Skeletal muscle tissue (tissue), 4 donors: ENCODE data around the gene UCKL1. TPM values are rescaled to one million over a fixed set of nuclear protein-coding genes. Genes with fewer than 3 reads are reported as not detected.

Experiments
- H3K27ac ChIP-seq: one replicate; pipeline ENCODE4 v1.7.0; 2013; ENCODE audit warnings: mild to moderate bottlenecking, low read depth, low read length, inconsistent platforms
- H3K27me3 ChIP-seq, 3 donors: one replicate each; pipeline ENCODE4 v1.7.0; 2013; ENCODE audit warnings: low read length in 3 of 3; ENCODE audit not compliant: control insufficient read depth in 3 of 3, insufficient read depth in 3 of 3
- H3K36me3 ChIP-seq, 3 donors: one replicate each; pipeline ENCODE4 v1.7.0; 2013; ENCODE audit warnings: low read length in 3 of 3; ENCODE audit not compliant: control insufficient read depth in 3 of 3, insufficient read depth in 3 of 3
- H3K4me1 ChIP-seq, 3 donors: one replicate each; pipeline ENCODE4 v1.7.0; 2013; ENCODE audit warnings: low read length in 3 of 3, mild to moderate bottlenecking in 3 of 3; ENCODE audit not compliant: control insufficient read depth in 3 of 3, insufficient read depth in 3 of 3
- H3K4me3 ChIP-seq, 3 donors: one replicate each; pipeline ENCODE4 v1.7.0; 2013; ENCODE audit warnings: low read length in 3 of 3
- H3K9ac ChIP-seq, 3 donors: one replicate each; pipeline ENCODE4 v1.7.0; 2013; ENCODE audit warnings: low read length in 3 of 3, mild to moderate bottlenecking in 3 of 3, moderate library complexity in 2 of 3, low read depth in 1 of 3
- H3K9me3 ChIP-seq, 3 donors: one replicate each; pipeline ENCODE4 v1.7.0; 2013; ENCODE audit warnings: low read length in 3 of 3; ENCODE audit not compliant: control insufficient read depth in 3 of 3
- total RNA-seq: library from RNA; depleted of rRNA; stranded (reverse); fragments of >200 nt; gene quantifications from one replicate; pipeline ENCODE4 v1.2.3, GENCODE V29; 2014
- donor health status: Osteomylitis.

Gene UCKL1
- total RNA-seq, 1 donor from 2014 or later, result 15.7 TPM

- Histone ChIP-seq H3K4me3 (no peak overlapping the region), H3K9ac (peak overlapping the region in 1 of 3 donors; percentile 33), H3K9me3 (no peaks in the 10 kb centered on the region), H3K36me3 (peaks cover 48 to 62% (median 49%) of the 10 kb centered on the region in 3 donors), H3K4me1 (peaks cover 36 to 55% (median 39%) of the 10 kb centered on the region in 3 donors), H3K27me3 (no peaks in the 10 kb centered on the region), H3K27ac (no peak overlapping the region)
These were observed 12.5 kb downstream of the UCKL1 start for GRCh38 chr20:63943808-63944077.

DNA sequence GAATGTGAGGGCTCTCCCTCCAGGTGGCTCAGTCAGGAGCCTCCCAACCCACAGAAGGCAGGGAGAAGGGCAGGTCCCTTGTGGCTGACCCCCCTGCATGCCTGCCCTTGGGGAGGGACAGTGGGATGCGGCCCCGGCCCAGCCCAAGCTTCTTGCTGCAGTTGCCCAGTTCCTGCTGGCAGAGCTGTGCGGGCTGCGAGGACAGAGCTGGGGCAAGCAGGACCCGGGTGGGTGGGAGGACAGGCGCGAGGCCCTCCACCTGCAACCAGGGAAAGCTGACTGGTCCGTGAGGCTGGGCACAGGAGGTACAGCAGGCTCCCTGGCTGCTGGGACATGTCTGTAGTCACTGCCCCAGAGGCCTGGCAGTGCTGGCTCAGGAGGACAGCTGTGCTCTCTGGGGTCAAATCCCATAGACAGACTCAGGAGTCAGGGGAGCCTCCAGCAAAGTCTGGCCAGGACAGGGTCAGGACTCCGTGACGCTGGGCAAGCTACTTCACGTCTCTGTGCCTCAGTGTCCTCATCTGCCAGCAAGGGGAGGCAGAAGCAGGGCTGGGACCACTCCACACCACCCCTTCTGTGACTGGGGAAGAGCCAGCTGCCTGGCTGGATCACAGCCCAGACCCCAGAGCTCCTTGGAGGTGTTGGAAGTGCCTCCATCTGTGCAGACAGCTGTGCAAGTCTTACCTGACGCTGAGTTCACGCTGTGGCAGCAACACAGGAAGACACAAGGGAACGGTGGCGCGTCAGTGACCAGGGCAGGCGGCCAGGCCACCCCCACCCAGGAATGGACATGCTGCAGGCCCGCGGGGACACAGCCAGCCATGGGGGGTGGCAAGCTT lies 13.0 kb downstream of the UCKL1 start:
- Histone ChIP-seq H3K4me1 (peaks cover 31 to 50% (median 33%) of the 10 kb centered on the region in 3 donors), H3K9ac (peak overlapping the region in 1 of 3 donors; percentile 33), H3K9me3 (no peaks in the 10 kb centered on the region), H3K27me3 (no peaks in the 10 kb centered on the region), H3K27ac (peak overlapping the region; percentile 44), H3K4me3 (no peak overlapping the region), H3K36me3 (peaks cover 49 to 64% (median 49%) of the 10 kb centered on the region in 3 donors)

DNA sequence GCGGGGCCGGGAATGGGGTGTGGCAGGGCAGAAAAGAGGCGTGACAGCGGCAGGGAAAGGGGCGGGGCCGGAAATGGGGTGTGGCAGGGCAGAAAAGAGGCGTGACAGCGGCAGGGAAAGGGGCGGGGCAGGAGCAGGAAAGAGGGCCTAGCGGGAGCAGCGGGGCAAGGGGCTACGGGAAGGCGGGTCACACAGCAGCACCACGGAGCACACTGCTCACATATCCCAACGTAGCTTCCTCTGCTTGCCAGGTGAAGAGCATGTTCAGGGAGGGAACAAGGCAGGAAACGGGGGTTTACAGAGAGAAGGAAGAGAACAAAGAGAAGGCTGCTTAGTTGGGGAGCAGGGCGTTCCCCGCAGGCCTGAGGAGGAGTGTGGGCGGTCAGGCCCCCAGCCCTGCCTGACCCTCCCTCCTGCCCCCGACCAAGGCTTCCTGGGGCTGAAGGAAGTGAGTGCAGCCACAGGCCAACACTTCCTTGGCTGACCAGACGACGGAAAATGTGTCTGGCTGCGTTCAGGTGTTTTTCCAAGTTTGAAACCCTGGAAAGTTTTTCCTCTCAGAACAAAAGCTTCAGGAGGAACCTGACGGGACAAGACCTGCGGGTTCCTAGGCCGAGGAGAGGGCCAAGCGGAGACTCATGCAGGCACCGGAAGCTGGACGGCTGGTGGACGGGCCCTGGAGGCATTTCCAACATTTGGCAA lies 13.8 kb downstream of the UCKL1 start:
- H3K4me1 ChIP-seq, result peaks cover 23 to 46% (median 25%) of the 10 kb centered on the region in 3 donors
- no peaks in the 10 kb centered on the region for H3K27me3 ChIP-seq
- H3K9ac ChIP-seq, result peak overlapping the region in 1 of 3 donors; percentile 45
- H3K4me3 ChIP-seq, result no peak overlapping the region
- H3K36me3 ChIP-seq, result peaks cover 49 to 64% (median 49%) of the 10 kb centered on the region in 3 donors
- no peaks in the 10 kb centered on the region for H3K9me3 ChIP-seq
- H3K27ac ChIP-seq, result peak overlapping the region; percentile 44

DNA sequence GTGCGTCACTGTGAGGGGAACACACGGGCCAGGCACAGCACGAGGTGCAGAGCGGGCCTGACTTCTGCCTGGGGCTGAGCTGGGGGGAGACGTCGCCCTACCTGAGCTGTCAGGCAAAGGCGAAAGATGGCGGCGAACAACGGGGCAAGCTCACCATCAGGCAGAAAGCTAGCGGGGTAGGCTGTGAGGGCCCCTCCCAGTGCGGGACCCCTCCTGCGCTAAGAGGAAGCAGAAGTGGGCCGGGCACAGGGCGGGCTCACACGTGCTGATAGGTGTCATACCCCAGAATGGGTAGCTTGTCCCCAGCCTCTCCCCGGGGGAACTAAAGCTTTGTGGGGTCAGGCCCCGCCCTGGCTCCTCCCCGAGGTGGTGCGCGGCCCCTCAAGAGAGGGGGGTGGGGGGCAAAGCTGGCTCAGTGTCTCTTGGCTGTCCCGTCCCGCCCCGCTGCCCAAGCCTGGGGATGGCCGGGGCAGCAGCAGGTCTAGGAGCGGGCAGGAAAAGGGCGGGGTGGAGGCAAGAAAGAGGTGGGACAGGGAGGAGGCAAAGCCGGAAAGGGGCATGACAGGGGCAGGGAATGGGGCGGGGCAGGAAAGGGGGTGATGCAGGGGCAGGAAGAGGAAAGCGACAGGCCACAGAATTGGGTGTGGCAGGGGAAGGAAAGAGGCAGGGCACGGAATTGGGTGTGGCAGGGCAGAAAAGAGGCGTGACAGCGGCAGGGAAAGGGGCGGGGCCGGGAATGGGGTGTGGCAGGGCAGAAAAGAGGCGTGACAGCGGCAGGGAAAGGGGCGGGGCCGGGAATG lies 14.7 kb downstream of the UCKL1 start:
- Histone ChIP-seq H3K9me3 (no peaks in the 10 kb centered on the region), H3K4me3 (no peak overlapping the region), H3K4me1 (peaks cover 17 to 37% (median 19%) of the 10 kb centered on the region in 3 donors), H3K9ac (no peak overlapping the region), H3K27me3 (no peaks in the 10 kb centered on the region), H3K36me3 (peaks cover 49 to 63% (median 49%) of the 10 kb centered on the region in 3 donors), H3K27ac (peak overlapping the region; percentile 44)

- Histone ChIP-seq H3K27me3 (no peaks in the 10 kb centered on the region), H3K27ac (no peak overlapping the region), H3K36me3 (peaks cover 46 to 61% (median 50%) of the 10 kb centered on the region in 3 donors), H3K4me1 (peaks cover 15 to 29% (median 15%) of the 10 kb centered on the region in 3 donors), H3K9me3 (no peaks in the 10 kb centered on the region), H3K4me3 (no peak overlapping the region), H3K9ac (no peak overlapping the region)
These were observed 15.5 kb downstream of the UCKL1 start for GRCh38 chr20:63940472-63941266.

GRCh38 chr20:63940071-63940471 lies 16.1 kb downstream of the UCKL1 start:
- Histone ChIP-seq H3K36me3 (peaks cover 44 to 60% (median 52%) of the 10 kb centered on the region in 3 donors), H3K27me3 (no peaks in the 10 kb centered on the region), H3K9ac (no peak overlapping the region)

DNA sequence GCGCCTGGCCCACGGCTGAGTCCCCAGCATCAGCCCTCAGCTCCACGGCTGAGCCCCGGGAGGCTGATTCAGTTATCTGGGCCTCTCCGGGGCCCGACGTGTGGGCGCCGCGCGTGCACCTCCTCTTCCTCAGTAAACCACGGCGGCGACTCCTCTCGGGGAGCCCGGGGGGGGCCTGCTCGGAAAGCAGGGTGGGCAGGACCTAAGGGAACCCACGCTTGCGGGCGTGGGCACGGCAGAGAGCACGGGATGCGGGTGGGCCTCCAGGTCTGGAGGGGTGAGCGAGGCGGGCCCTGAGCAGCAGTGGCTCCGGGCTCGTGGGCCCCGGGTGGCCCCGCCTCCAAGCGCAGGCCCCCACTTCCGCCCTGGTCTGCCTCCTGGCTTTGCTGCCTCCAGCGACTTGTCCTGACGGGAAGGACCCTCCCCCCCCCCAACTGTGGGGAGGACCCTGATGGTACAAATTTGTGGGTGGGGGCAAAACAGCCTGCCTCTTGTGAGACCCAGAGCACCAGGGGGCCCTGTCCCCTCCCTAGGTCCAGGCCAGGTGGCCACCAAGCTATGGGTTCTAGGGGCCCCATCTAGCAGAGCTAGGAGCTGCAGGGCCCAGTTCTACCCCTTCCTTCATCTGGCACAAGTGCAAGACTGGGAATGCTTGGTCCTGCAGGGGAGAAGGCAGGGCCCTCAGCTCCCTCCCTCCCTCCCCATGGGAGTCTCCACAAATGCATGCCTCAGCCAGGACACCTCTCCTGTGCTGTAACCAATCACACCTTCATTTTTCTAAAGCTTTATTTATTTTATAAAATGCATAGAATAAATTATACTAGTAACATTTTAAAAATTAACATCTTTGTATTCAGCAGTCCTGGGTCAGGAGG lies 16.9 kb downstream of the UCKL1 start:
- no peaks in the 10 kb centered on the region for H3K27me3 ChIP-seq
- H3K36me3 ChIP-seq, result peaks cover 43 to 57% (median 49%) of the 10 kb centered on the region in 3 donors
- no peak overlapping the region for H3K4me3 ChIP-seq
- H3K9ac ChIP-seq, result no peak overlapping the region
- H3K27ac ChIP-seq, result no peak overlapping the region
- peaks cover 13 to 19% (median 15%) of the 10 kb centered on the region in 3 donors for H3K4me1 ChIP-seq
- H3K9me3 ChIP-seq, result no peaks in the 10 kb centered on the region

More at GRCh38 chr20:63940071-63940471, 16.1 kb downstream of the UCKL1 start:
- peaks cover 13 to 23% (median 15%) of the 10 kb centered on the region in 3 donors for H3K4me1 ChIP-seq
- H3K4me3 ChIP-seq, result no peak overlapping the region
- no peaks in the 10 kb centered on the region for H3K9me3 ChIP-seq
- H3K27ac ChIP-seq, result no peak overlapping the region

- Histone ChIP-seq H3K27ac (no peak overlapping the region), H3K36me3 (peaks cover 26 to 48% (median 37%) of the 10 kb centered on the region in 3 donors)
These were observed 18.6 kb downstream of the UCKL1 start for GRCh38 chr20:63937596-63937995.

More at GRCh38 chr20:63937596-63937995, 18.6 kb downstream of the UCKL1 start:
- H3K4me1 ChIP-seq, result peaks cover 0 to 6% (median 4%) of the 10 kb centered on the region in 3 donors
- no peaks in the 10 kb centered on the region for H3K9me3 ChIP-seq
- H3K27me3 ChIP-seq, result no peaks in the 10 kb centered on the region
- no peak overlapping the region for H3K9ac ChIP-seq
- H3K4me3 ChIP-seq, result no peak overlapping the region
